K562 (cell line): Measurements from ENCODE around the gene LGALS12. TPM values are rescaled to one million over a fixed set of nuclear protein-coding genes. Genes with fewer than 3 reads are reported as not detected.
A peak's percentile ranks its signal among the peaks of the same experiment; 100 is the strongest.

Experiments used
- ARHGAP35 ChIP-seq: fragments of 450-650 bp; IDR thresholded peaks from 2 replicates; pipeline ENCODE4 v1.6.1; 2018; ENCODE audit not compliant: partially characterized antibody
- C11orf30 ChIP-seq: fragments of 450-650 bp; IDR thresholded peaks from 2 replicates; pipeline ENCODE4 v1.6.1; 2016; ENCODE audit warnings: low read depth, mild to moderate bottlenecking
- CBFA2T2 ChIP-seq: fragments of 450-650 bp; conservative IDR thresholded peaks from 2 replicates; pipeline ENCODE4 v1.6.1; 2017; ENCODE audit warnings: mild to moderate bottlenecking
- CBX3 ChIP-seq, 2 experiments: IDR thresholded peaks; 1 replicate in 1 of 2; 2 replicates in 1 of 2; pipeline ENCODE4 v1.6.1; 2012; ENCODE audit warnings: inconsistent platforms in 2 of 2, low read length in 2 of 2, borderline replicate concordance in 1 of 2, control low read depth in 1 of 2
- COPS2 ChIP-seq: fragments of 450-650 bp; conservative IDR thresholded peaks from 2 replicates; pipeline ENCODE4 v1.6.1; 2016; ENCODE audit warnings: mild to moderate bottlenecking, moderate library complexity
- ESRRA ChIP-seq: fragments of 450-650 bp; IDR thresholded peaks from 2 replicates; pipeline ENCODE4 v1.6.1; 2014; ENCODE audit warnings: low read depth, mild to moderate bottlenecking, moderate library complexity, borderline replicate concordance
- KDM5B ChIP-seq: fragments of 200-600 bp; sonication (generic); IDR thresholded peaks from 2 replicates; pipeline ENCODE4 v1.6.1; 2012; ENCODE audit warnings: low read depth, mild to moderate bottlenecking, moderate library complexity, low read length, control low read depth, inconsistent platforms; ENCODE audit not compliant: insufficient replicate concordance
- MTA1 ChIP-seq: fragments of 450-650 bp; IDR thresholded peaks from 2 replicates; pipeline ENCODE4 v1.6.1; 2017; ENCODE audit warnings: borderline replicate concordance
- NR2F6 ChIP-seq: fragments of 450-650 bp; formaldehyde crosslinking; IDR thresholded peaks from 2 replicates; pipeline ENCODE4 v1.4.0; 2020; ENCODE audit warnings: mild to moderate bottlenecking
- NR4A1 ChIP-seq, 2 experiments: fragments of 250-450 bp in 1 of 2; fragments of 450-650 bp in 1 of 2; sonication (Bioruptor Pico) in 1 of 2; IDR thresholded peaks; 2 replicates each; pipeline versions ENCODE4 v1.4.0 to v1.6.1; 2016 to 2020; ENCODE audit warnings: mild to moderate bottlenecking in 2 of 2, missing compliant biosample characterization in 1 of 2, missing genetic modification characterization in 1 of 2, moderate library complexity in 1 of 2
- PCBP1 ChIP-seq: fragments of 200-400 bp; formaldehyde crosslinking; IDR thresholded peaks from 2 replicates; pipeline ENCODE4 v1.6.1; 2018; ENCODE audit warnings: mild to moderate bottlenecking, low read depth, low read length; ENCODE audit not compliant: poor library complexity, severe bottlenecking
- PHF21A ChIP-seq: fragments of 450-650 bp; IDR thresholded peaks from 2 replicates; pipeline ENCODE4 v1.6.1; 2017; ENCODE audit warnings: low read depth, borderline replicate concordance
- PTTG1 ChIP-seq: fragments of 450-650 bp; IDR thresholded peaks from 2 replicates; pipeline ENCODE4 v1.6.1; 2016; ENCODE audit warnings: low read depth, mild to moderate bottlenecking, missing genetic modification characterization, missing compliant biosample characterization
- RAD51 ChIP-seq: fragments of 450-650 bp; IDR thresholded peaks from 2 replicates; pipeline ENCODE4 v1.7.1; 2016; ENCODE audit warnings: low read depth, mild to moderate bottlenecking, borderline replicate concordance
- RBM14 ChIP-seq: fragments of 200-400 bp; formaldehyde crosslinking; IDR thresholded peaks from 2 replicates; pipeline ENCODE4 v1.6.1; 2018; ENCODE audit warnings: low read depth, mild to moderate bottlenecking, low read length, moderate library complexity, borderline replicate concordance; ENCODE audit not compliant: insufficient read depth
- RBM22 ChIP-seq: fragments of 200-400 bp; formaldehyde crosslinking; IDR thresholded peaks from 2 replicates; pipeline ENCODE4 v1.6.1; 2018; ENCODE audit warnings: low read length, low read depth; ENCODE audit not compliant: poor library complexity, severe bottlenecking
- RFX7 ChIP-seq: fragments of 250-450 bp; sonication (Bioruptor Pico); IDR thresholded peaks from 2 replicates; pipeline ENCODE4 v1.5.1; 2021; ENCODE audit warnings: mild to moderate bottlenecking
- SMARCB1 ChIP-seq: IDR thresholded peaks from 2 replicates; pipeline ENCODE4 v1.6.1; 2011; ENCODE audit warnings: improper control_type of control experiment, low read depth; ENCODE audit not compliant: insufficient read length
- SPI1 ChIP-seq: IDR thresholded peaks from 2 replicates; pipeline ENCODE4 v1.6.1; 2011; ENCODE audit warnings: low read depth, low read length, control low read depth, borderline replicate concordance
- TARDBP ChIP-seq: fragments of 450-650 bp; IDR thresholded peaks from 2 replicates; pipeline ENCODE4 v1.6.1; 2016
- TCF7 ChIP-seq: sonication (generic); IDR thresholded peaks from 2 replicates; pipeline ENCODE4 v1.6.1; 2016; ENCODE audit warnings: antibody characterized with exemption, borderline replicate concordance
- ZNF347 ChIP-seq: fragments of 450-650 bp; formaldehyde crosslinking; IDR thresholded peaks from 2 replicates; pipeline ENCODE4 v1.4.0; 2020; ENCODE audit warnings: low read depth, mild to moderate bottlenecking, moderate library complexity
- ZNF57 ChIP-seq: fragments of 450-650 bp; formaldehyde crosslinking; IDR thresholded peaks from 2 replicates; pipeline ENCODE4 v1.4.0; 2020; ENCODE audit warnings: mild to moderate bottlenecking, moderate library complexity
- polyA plus RNA-seq, 8 experiments: library from polyadenylated mRNA; depleted of rRNA in 4 of 8; stranded (reverse) in 5 of 8; unstranded in 3 of 8; fragments of >200 nt; fragmentation: Nextera tagmentation in 2 of 8; fragmentation: Illumina TruSeq in 1 of 8; extraction: Ambion mirVana in 2 of 8; extraction: Trizol in 1 of 8; gene quantifications; 2 replicates each; pipeline versions ENCODE4 v1.2.1 to v1.2.3, GENCODE V29; 2011 to 2014; ENCODE audit warnings: inconsistent platforms in 1 of 8, missing spikeins in 1 of 8
- total RNA-seq, 7 experiments: library from RNA; depleted of rRNA in 6 of 7; stranded (reverse); fragments of >200 nt in 6 of 7; fragmentation: Illumina TruSeq in 2 of 7; extraction: Trizol in 2 of 7; gene quantifications; 2 replicates each; pipeline versions ENCODE4 v1.2.1 to v1.2.3, GENCODE V29; 2011 to 2021; ENCODE audit warnings: low replicate concordance in 1 of 7
- TF ChIP-seq, protein P1 (sequence below), 2 experiments: fragments of 250-450 bp in 1 of 2; fragments of 450-650 bp in 1 of 2; sonication (Bioruptor Pico) in 1 of 2; IDR thresholded peaks; 2 replicates each; pipeline versions ENCODE4 v1.6.1 to v1.8.0; 2016 to 2021; ENCODE audit warnings: mild to moderate bottlenecking in 2 of 2, moderate library complexity in 2 of 2, missing compliant biosample characterization in 1 of 2, missing genetic modification characterization in 1 of 2
- TF ChIP-seq, protein P2 (sequence below), 2 experiments: fragments of 150-350 bp in 1 of 2; IDR thresholded peaks; 2 replicates each; pipeline ENCODE4 v1.6.1; 2012 to 2016; ENCODE audit warnings: low read depth in 2 of 2, low read length in 2 of 2, mild to moderate bottlenecking in 1 of 2, moderate library complexity in 1 of 2
- TF ChIP-seq, protein P3 (sequence below): sonication (generic); formaldehyde crosslinking; IDR thresholded peaks from 2 replicates; pipeline ENCODE4 v1.8.0; 2022; ENCODE audit warnings: mild to moderate bottlenecking, missing genetic modification reagents

Gene LGALS12
- total and polyA plus RNA-seq, 9 of the 15 experiments (the other 6 are each of a cell fraction or from before 2014, with no cell fraction given) = 0.66 to 8.0 (median 5.0) TPM

DNA sequence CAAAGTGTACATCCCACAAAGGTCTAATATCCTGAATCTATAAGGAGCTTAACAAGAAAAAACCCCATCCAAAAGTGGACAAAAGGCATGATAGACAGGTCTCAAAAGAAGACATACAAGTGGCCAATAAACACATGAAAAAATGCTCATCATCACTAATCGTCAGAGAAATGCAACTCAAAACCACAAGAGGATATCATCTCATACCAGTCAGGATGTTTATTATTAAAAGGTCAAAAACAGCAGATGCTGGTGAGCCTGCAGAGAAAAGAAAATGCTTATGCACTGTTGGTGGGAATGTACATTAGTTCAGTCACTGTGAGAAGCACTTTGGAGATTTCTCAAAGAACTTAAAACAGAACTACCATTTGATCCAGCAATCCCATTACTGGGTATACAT lies 12.7 kb downstream of the LGALS12 start (continued):
- TF ChIP-seq, protein P1, sequence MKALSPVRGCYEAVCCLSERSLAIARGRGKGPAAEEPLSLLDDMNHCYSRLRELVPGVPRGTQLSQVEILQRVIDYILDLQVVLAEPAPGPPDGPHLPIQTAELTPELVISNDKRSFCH (CRISPR knock-in tag; IDR thresholded peaks at IDR 0.05) = no peak
- TF ChIP-seq, protein P1 (tag; IDR thresholded peaks at IDR 0.05) = peak; percentile 97
- no peak for TF ChIP-seq NR2F6
- TF ChIP-seq ZNF57 (CRISPR knock-in tag) = no peak
- TF ChIP-seq SMARCB1 = no peak
- TF ChIP-seq CBFA2T2 = peak; percentile 76
- TF ChIP-seq, protein P2, sequence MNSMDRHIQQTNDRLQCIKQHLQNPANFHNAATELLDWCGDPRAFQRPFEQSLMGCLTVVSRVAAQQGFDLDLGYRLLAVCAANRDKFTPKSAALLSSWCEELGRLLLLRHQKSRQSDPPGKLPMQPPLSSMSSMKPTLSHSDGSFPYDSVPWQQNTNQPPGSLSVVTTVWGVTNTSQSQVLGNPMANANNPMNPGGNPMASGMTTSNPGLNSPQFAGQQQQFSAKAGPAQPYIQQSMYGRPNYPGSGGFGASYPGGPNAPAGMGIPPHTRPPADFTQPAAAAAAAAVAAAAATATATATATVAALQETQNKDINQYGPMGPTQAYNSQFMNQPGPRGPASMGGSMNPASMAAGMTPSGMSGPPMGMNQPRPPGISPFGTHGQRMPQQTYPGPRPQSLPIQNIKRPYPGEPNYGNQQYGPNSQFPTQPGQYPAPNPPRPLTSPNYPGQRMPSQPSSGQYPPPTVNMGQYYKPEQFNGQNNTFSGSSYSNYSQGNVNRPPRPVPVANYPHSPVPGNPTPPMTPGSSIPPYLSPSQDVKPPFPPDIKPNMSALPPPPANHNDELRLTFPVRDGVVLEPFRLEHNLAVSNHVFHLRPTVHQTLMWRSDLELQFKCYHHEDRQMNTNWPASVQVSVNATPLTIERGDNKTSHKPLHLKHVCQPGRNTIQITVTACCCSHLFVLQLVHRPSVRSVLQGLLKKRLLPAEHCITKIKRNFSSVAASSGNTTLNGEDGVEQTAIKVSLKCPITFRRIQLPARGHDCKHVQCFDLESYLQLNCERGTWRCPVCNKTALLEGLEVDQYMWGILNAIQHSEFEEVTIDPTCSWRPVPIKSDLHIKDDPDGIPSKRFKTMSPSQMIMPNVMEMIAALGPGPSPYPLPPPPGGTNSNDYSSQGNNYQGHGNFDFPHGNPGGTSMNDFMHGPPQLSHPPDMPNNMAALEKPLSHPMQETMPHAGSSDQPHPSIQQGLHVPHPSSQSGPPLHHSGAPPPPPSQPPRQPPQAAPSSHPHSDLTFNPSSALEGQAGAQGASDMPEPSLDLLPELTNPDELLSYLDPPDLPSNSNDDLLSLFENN (IDR thresholded peaks at IDR 0.05; ENCODE audit: low read depth in 2 of 2, low read length in 2 of 2) = 0 out of 4 replicates have a peak, but pooled peaks of 1 of the 2 experiments have one; percentile 34
- TF ChIP-seq PCBP1 = no peak
- TF ChIP-seq C11orf30 = peak; percentile 79; the same call in 1 of the 2 replicates
- TF ChIP-seq TCF7 = no peak
- TF ChIP-seq COPS2 = no peak
- TF ChIP-seq ARHGAP35 = no peak
- TF ChIP-seq PTTG1 (tag) = no peak
- TF ChIP-seq RFX7 (CRISPR knock-in tag) = no peak
- no peak for TF ChIP-seq RAD51
- no peak for TF ChIP-seq KDM5B
- TF ChIP-seq SPI1 = no peak
- peak; percentile 72; the same call in 1 of the 2 replicates for TF ChIP-seq ESRRA
- TF ChIP-seq MTA1 = no peak
- TF ChIP-seq RBM22 = no peak
- no peak for TF ChIP-seq RBM14
- no peak for TF ChIP-seq NR4A1 (CRISPR knock-in tag; IDR thresholded peaks at IDR 0.05)
- no peak for TF ChIP-seq NR4A1 (tag; IDR thresholded peaks at IDR 0.05)
- TF ChIP-seq PHF21A = no peak
- no peak for TF ChIP-seq TARDBP
- TF ChIP-seq, protein P3, sequence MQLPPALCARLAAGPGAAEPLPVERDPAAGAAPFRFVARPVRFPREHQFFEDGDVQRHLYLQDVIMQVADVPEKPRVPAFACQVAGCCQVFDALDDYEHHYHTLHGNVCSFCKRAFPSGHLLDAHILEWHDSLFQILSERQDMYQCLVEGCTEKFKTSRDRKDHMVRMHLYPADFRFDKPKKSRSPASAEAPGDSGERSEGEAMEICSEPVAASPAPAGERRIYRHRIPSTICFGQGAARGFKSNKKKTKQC (CRISPR knock-in tag) = no peak
- no peak for TF ChIP-seq ZNF347 (CRISPR knock-in tag)
- TF ChIP-seq CBX3 (IDR thresholded peaks at IDR 0.05; ENCODE audit: borderline replicate concordance in 1 of 2, low read length in 2 of 2) = peak in 1 of 2 experiments; percentile 25; a peak in 1 of 3 replicates
